LNCaP clone FGC (cell line): ENCODE data around the gene FCHO2.
"Not testable (repeated sequence)": the region's sequence is repeated elsewhere in the genome, so short reads cannot be mapped to it uniquely, and the experiment has no call there.

Experiments
- DNase-seq: peaks from one replicate; pipeline ENCODE4 v3.0.0-alpha.2; 2011; ENCODE audit warnings: low read depth
- H3K4me3 ChIP-seq: 2 replicates; pipeline ENCODE4 v1.5.1; 2011; ENCODE audit warnings: mild to moderate bottlenecking, low read depth, low read length, control low read depth
- TF ChIP-seq, protein P1 (sequence below): IDR thresholded peaks from 2 replicates; pipeline ENCODE4 v1.5.1; 2012; ENCODE audit warnings: mild to moderate bottlenecking; ENCODE audit not compliant: control insufficient read depth, insufficient read depth; ENCODE audit errors: extremely low read depth

FCHO2 gene

GRCh38 chr5:72921886-72922285, 34.0 kb upstream of the FCHO2 start:
- H3K4me3 ChIP-seq = no peak overlapping the region
- no peak for DNase-seq
- TF ChIP-seq, protein P1, sequence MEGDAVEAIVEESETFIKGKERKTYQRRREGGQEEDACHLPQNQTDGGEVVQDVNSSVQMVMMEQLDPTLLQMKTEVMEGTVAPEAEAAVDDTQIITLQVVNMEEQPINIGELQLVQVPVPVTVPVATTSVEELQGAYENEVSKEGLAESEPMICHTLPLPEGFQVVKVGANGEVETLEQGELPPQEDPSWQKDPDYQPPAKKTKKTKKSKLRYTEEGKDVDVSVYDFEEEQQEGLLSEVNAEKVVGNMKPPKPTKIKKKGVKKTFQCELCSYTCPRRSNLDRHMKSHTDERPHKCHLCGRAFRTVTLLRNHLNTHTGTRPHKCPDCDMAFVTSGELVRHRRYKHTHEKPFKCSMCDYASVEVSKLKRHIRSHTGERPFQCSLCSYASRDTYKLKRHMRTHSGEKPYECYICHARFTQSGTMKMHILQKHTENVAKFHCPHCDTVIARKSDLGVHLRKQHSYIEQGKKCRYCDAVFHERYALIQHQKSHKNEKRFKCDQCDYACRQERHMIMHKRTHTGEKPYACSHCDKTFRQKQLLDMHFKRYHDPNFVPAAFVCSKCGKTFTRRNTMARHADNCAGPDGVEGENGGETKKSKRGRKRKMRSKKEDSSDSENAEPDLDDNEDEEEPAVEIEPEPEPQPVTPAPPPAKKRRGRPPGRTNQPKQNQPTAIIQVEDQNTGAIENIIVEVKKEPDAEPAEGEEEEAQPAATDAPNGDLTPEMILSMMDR = no peak

DNA sequence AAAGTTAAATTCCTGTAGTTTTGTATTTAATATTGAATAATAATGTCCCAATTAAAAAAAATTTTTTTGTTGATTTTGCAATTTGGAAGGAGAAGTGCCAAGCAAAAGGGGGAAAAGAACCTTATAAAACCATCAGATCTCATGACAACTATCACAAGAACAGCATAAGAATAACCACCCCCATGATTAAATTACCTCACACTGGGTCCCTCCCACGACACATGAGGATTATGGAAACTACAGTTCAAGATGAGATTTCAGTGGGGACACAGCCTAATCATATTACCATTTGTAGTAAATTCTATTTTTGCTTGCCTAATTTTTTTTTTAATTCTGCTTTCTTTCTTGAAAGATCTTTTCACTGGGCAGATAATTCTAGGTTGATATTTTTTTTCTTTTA, 33.4 kb upstream of the FCHO2 start:
- H3K4me3 ChIP-seq = no peak overlapping the region
- no peak for DNase-seq
- TF ChIP-seq, protein P1 = no peak

DNA sequence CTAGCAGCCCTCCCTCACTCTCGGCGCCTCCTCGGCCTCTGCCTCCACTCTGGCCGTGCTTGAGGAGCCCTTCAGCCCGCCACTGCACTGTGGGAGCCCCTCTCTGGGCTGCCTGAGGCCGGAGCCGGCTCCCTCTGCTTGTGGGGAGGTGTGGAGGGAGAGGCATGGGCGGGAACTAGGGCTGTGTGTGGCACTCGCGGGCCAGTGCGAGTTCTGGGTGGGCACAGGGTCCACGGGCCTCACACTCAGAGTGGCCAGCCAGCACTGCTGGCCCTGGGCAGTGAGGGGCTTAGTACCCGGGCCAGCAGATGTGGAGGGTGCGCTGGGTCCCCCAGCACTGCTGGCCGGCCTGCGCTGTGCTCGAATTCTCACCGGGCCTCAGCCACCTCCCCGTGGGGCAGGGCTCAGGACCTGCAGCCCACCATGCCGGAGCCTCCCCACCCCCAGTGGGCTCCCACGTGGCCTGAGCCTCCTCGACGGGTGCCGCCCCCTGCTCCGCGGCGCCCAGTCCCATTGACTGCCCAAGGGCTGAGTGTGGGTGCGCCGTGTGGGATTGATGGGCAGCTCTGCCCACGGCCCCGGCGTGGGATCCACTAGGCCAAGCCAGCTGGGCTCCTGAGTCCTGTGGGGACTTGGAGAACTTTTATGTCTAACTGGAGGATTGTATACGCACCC, 30.4 kb upstream of the FCHO2 start:
- TF ChIP-seq, protein P1 = no peak
- DNase-seq = no peak
- no peak overlapping the region for H3K4me3 ChIP-seq

DNA sequence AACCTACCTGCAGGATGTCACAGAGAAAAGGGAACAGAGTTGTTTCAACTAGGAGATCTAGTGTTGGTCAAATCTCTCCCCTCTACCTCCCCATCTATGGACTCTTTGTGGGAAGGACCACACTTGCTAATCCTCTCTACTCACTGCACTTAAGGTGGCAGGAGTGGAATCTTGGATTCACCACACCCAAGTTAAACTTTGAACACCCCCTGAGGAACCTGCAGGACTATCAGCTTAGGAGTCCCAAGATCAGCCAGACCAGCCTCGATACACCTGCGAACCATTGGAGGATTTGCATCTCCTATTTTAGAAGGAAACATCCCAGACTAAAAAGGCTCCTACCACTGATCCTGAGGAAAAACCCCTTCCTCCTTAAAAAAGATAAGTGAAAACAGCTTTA, 23.2 kb upstream of the FCHO2 start:
- DNase-seq, H3K4me3 ChIP-seq: not testable (repeated sequence)

DNA sequence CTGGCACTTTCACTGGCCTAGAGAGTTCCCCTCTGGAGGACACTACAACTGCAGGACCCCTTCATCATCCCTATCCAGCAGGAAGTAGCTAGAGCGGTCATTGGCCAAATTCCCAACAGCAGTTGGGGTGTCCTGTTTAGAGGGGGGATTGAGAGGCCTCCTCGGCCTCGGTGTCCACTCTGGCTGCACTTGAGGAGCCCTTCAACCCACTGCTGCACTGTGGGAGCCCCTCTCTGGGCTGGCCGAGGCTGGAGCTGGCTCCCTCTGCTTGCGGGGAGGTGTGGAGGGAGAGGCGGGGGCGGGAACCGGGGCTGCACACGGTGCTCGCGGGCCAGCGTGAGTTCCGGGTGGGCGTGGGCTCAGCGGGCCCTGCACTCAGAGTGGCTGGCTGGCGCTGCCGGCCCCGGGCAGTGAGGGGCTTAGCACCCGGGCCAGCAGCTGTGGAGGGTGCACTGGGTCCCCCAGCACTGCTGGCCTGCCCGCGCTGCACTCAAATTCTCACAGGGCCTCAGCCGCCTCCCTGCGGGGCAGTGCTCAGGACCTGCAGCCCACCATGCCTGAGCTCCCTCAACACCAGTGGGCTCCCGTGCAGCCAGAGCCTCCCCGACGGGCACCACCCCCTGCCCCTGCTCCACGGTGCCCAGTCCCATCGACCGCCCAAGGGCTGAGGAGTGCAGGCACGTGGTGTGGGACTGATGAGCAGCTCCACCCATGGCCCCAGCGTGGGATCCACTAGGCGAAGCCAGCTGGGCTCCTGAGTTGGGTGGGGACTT, 20.7 kb upstream of the FCHO2 start:
- not testable (repeated sequence) for DNase-seq, H3K4me3 ChIP-seq

DNA sequence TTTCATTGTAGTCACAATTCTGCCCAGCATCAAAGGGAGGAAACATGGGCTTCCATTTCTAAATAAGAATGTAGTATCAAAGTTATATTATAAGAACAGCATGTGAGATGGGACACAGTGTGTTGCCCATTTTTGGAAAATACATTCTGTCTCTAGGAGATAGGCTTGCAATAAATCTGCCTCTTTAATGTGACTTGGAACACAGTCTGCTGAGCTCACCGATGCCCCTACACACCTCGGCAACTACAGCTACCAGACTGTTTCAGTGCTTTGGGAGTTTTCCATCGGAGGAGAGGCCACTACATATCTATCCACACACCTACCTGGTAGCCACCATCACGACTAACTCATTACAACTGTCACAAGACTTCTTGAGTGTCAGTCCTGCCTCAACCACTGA, 18.9 kb upstream of the FCHO2 start:
- TF ChIP-seq, protein P1 = no peak
- no peak for DNase-seq
- H3K4me3 ChIP-seq = no peak overlapping the region

- TF ChIP-seq, protein P1 = no peak
- no peak overlapping the region for H3K4me3 ChIP-seq
- DNase-seq = no peak
These were observed 18.3 kb upstream of the FCHO2 start for GRCh38 chr5:72937517-72938061.

- TF ChIP-seq, protein P1 = no peak
- no peak overlapping the region for H3K4me3 ChIP-seq
- no peak for DNase-seq
These were observed 17.6 kb upstream of the FCHO2 start for GRCh38 chr5:72938206-72938605.
